HepG2 (cell line): ENCODE measurements around the gene APBA3. TPM values are rescaled to one million over a fixed set of nuclear protein-coding genes. Genes with fewer than 3 reads are reported as not detected.

Experiments
- ATF7-NPFF ChIP-seq: sonication (generic); formaldehyde crosslinking; IDR thresholded peaks from 2 replicates; pipeline ENCODE4 v1.8.1; 2023; ENCODE audit warnings: mild to moderate bottlenecking, low read depth, missing genetic modification reagents, moderate library complexity
- CBX5 ChIP-seq: sonication (generic); formaldehyde crosslinking; IDR thresholded peaks from 2 replicates; pipeline ENCODE4 v1.4.0; 2020; ENCODE audit warnings: missing genetic modification reagents, borderline replicate concordance
- CHD4 ChIP-seq: fragments of 200-600 bp; sonication (generic); IDR thresholded peaks from 2 replicates; pipeline ENCODE4 v1.7.0; 2017; ENCODE audit warnings: mild to moderate bottlenecking, low read length, borderline replicate concordance
- DBP ChIP-seq: sonication (generic); formaldehyde crosslinking; IDR thresholded peaks from 2 replicates; pipeline ENCODE4 v1.4.0; 2020; ENCODE audit warnings: missing genetic modification reagents; ENCODE audit errors: not compliant biosample characterization
- DNMT1 ChIP-seq: sonication (generic); formaldehyde crosslinking; IDR thresholded peaks from 2 replicates; pipeline ENCODE4 v1.5.1; 2020; ENCODE audit warnings: mild to moderate bottlenecking, missing genetic modification reagents
- DNMT3B ChIP-seq: conservative IDR thresholded peaks from 2 replicates; pipeline ENCODE4 v1.6.1; 2016; ENCODE audit warnings: missing biosample characterization, control low read depth
- GTF2F1 ChIP-seq: fragments of 150-350 bp; IDR thresholded peaks from 2 replicates; pipeline ENCODE4 v1.6.1; 2014; ENCODE audit warnings: low read length
- HIVEP1 ChIP-seq: sonication (generic); formaldehyde crosslinking; IDR thresholded peaks from 2 replicates; pipeline ENCODE4 v1.4.0; 2020; ENCODE audit warnings: mild to moderate bottlenecking, missing genetic modification reagents
- NFYC ChIP-seq: IDR thresholded peaks from 2 replicates; pipeline ENCODE4 v1.6.1; 2016; ENCODE audit warnings: missing genetic modification reagents, missing compliant biosample characterization
- NKX3-1 ChIP-seq: sonication (generic); formaldehyde crosslinking; IDR thresholded peaks from 2 replicates; pipeline ENCODE4 v1.5.0; 2020; ENCODE audit warnings: missing genetic modification reagents
- PHF8 ChIP-seq: sonication (generic); formaldehyde crosslinking; IDR thresholded peaks from 2 replicates; pipeline ENCODE4 v1.5.0; 2020; ENCODE audit warnings: missing genetic modification reagents
- RBM22 ChIP-seq: fragments of 200-400 bp; formaldehyde crosslinking; optimal IDR thresholded peaks from 2 replicates; pipeline ENCODE3; 2017; ENCODE audit warnings: mild to moderate bottlenecking, low read length, moderate library complexity
- SMAD9 ChIP-seq: sonication (generic); formaldehyde crosslinking; IDR thresholded peaks from 2 replicates; pipeline ENCODE4 v1.5.1; 2020; ENCODE audit warnings: mild to moderate bottlenecking, missing genetic modification reagents
- THYN1 ChIP-seq: sonication (generic); formaldehyde crosslinking; IDR thresholded peaks from 2 replicates; pipeline ENCODE4 v1.8.1; 2023; ENCODE audit warnings: low read depth, mild to moderate bottlenecking, moderate library complexity, missing genetic modification reagents, borderline replicate concordance
- ZBTB7A ChIP-seq: sonication (generic); formaldehyde crosslinking; IDR thresholded peaks from 2 replicates; pipeline ENCODE4 v1.8.0; 2022; ENCODE audit warnings: mild to moderate bottlenecking, missing genetic modification reagents
- ZHX1 ChIP-seq: sonication (generic); formaldehyde crosslinking; IDR thresholded peaks from 2 replicates; pipeline ENCODE4 v1.8.1; 2022; ENCODE audit warnings: low read depth, mild to moderate bottlenecking, missing genetic modification reagents
- ZNF207 ChIP-seq: fragments of 450-650 bp; IDR thresholded peaks from 2 replicates; pipeline ENCODE4 v1.6.1; 2016; ENCODE audit warnings: antibody characterized with exemption, borderline replicate concordance
- ZNF225 ChIP-seq: sonication (generic); formaldehyde crosslinking; IDR thresholded peaks from 2 replicates; pipeline ENCODE4 v1.4.0; 2020; ENCODE audit warnings: mild to moderate bottlenecking, missing genetic modification reagents
- ZNF501 ChIP-seq: sonication (generic); formaldehyde crosslinking; IDR thresholded peaks from 2 replicates; pipeline ENCODE4 v1.5.1; 2020; ENCODE audit warnings: mild to moderate bottlenecking, moderate library complexity, missing genetic modification reagents
- ZNF740 ChIP-seq: sonication (generic); formaldehyde crosslinking; IDR thresholded peaks from 2 replicates; pipeline ENCODE4 v1.4.0; 2020; ENCODE audit warnings: missing genetic modification reagents
- ZNF75D ChIP-seq: sonication (generic); formaldehyde crosslinking; IDR thresholded peaks from 2 replicates; pipeline ENCODE4 v1.8.1; 2023; ENCODE audit warnings: missing genetic modification reagents, mild to moderate bottlenecking, borderline replicate concordance
- ZNF83 ChIP-seq: sonication (generic); formaldehyde crosslinking; IDR thresholded peaks from 2 replicates; pipeline ENCODE4 v1.4.0; 2020; ENCODE audit warnings: missing genetic modification reagents, mild to moderate bottlenecking, borderline replicate concordance
- polyA plus RNA-seq, 8 experiments: library from polyadenylated mRNA; depleted of rRNA in 3 of 8; stranded (reverse) in 7 of 8; unstranded in 1 of 8; fragments of >200 nt; fragmentation: Illumina TruSeq in 4 of 8; extraction: Trizol in 4 of 8; gene quantifications; 2 replicates each; pipeline versions ENCODE4 v1.2.1 to v1.2.3, GENCODE V29; 2011 to 2016; ENCODE audit warnings: low read depth in 4 of 8, missing spikeins in 1 of 8, mixed read lengths in 1 of 8; ENCODE audit not compliant: insufficient read depth in 1 of 8
- total RNA-seq, 5 experiments: library from RNA; depleted of rRNA; stranded (reverse); fragments of >200 nt; fragmentation: Illumina TruSeq; extraction: Trizol; gene quantifications; 2 replicates each; pipeline ENCODE4 v1.2.3, GENCODE V29; 2016; ENCODE audit warnings: low read depth in 1 of 5
- TF ChIP-seq, protein P1 (sequence below): fragments of 450-650 bp; IDR thresholded peaks from 2 replicates; pipeline ENCODE4 v1.6.1; 2017
- TF ChIP-seq, protein P2 (sequence below): sonication (generic); formaldehyde crosslinking; IDR thresholded peaks from 2 replicates; pipeline ENCODE4 v1.5.0; 2020; ENCODE audit warnings: missing genetic modification reagents, mild to moderate bottlenecking, borderline replicate concordance

The APBA3 gene
- total and polyA plus RNA-seq, 2 of the 13 experiments (the other 11 are each of a cell fraction or from before 2014, with no cell fraction given): 14.2 to 14.3 TPM

DNA sequence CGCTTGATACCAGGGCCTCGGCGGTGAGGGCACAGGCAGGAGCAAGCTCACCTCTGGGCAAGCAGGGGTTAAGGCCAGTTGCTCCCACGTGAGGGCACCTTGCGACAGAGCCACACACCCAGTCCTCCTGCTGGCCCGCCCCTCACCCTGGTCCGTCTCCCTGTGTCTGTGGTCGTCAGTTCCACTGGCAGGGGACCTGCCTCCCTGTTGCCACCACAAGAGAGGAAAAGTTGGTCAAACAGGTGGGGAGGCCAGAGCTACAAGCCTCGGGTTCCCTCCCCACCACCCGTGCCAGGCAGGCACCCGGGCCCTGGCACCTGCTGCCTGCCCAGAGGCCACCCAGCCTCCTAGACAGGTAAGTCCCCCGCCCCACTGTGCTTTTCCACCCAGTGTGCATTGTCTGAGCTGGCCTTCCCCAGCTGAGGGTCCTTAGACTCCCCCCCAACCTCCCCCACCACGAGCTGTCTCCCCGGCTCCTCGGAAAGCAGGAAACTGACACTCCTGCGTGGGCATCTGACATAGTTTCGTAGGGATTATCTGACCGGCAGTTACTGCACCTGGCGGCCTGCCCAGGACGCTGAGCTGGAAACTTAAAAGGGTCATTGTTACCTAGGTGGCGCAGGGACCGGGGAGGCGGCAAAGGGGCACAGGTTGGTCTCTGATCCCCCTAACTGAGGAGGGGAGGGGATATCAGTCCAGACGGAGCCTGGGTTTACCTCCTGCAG lies 53.1 kb downstream of the APBA3 start, which contains the start of gene TJP3 (continued):
- TF ChIP-seq NKX3-1 (CRISPR knock-in tag) (no peak), ZNF207 (no peak), NFYC (CRISPR knock-in tag) (no peak), DNMT1 (CRISPR knock-in tag) (no peak), RBM22 (no peak), ATF7-NPFF (CRISPR knock-in tag) (no peak), PHF8 (CRISPR knock-in tag) (peak; percentile 52; the same call in 1 of the 2 replicates), CHD4 (peak; percentile 42; the same call in 1 of the 2 replicates), CBX5 (CRISPR knock-in tag) (0 out of 2 replicates have a peak, but pooled peaks have one; percentile 52), THYN1 (CRISPR knock-in tag) (no peak), SMAD9 (CRISPR knock-in tag) (no peak), DNMT3B (CRISPR knock-in tag) (no peak), ZHX1 (CRISPR knock-in tag) (no peak), ZNF83 (CRISPR knock-in tag) (no peak), ZNF501 (CRISPR knock-in tag) (0 out of 2 replicates have a peak, but pooled peaks have one; percentile 26), HIVEP1 (no peak), ZNF740 (peak; percentile 25; the same call in 1 of the 2 replicates), ZNF75D (CRISPR knock-in tag) (no peak), ZNF225 (no peak), ZBTB7A (CRISPR knock-in tag) (0 out of 2 replicates have a peak, but pooled peaks have one; percentile 65), DBP (no peak), GTF2F1 (no peak)
- TF ChIP-seq, protein P1, sequence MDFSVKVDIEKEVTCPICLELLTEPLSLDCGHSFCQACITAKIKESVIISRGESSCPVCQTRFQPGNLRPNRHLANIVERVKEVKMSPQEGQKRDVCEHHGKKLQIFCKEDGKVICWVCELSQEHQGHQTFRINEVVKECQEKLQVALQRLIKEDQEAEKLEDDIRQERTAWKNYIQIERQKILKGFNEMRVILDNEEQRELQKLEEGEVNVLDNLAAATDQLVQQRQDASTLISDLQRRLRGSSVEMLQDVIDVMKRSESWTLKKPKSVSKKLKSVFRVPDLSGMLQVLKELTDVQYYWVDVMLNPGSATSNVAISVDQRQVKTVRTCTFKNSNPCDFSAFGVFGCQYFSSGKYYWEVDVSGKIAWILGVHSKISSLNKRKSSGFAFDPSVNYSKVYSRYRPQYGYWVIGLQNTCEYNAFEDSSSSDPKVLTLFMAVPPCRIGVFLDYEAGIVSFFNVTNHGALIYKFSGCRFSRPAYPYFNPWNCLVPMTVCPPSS: no peak
- TF ChIP-seq, protein P2, sequence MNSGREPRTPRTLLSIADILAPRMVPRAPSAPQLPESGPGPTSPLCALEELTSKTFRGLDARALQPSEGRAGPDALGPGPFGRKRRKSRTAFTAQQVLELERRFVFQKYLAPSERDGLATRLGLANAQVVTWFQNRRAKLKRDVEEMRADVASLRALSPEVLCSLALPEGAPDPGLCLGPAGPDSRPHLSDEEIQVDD: no peak
